WTC11 (cell line): Measurements from ENCODE around the gene KANSL1L.

Experiments
- ATF3 ChIP-seq: sonication (generic); formaldehyde crosslinking; conservative IDR thresholded peaks from 2 replicates; pipeline ENCODE4 v1.8.1; 2022; ENCODE audit warnings: mild to moderate bottlenecking, missing genetic modification reagents
- CREB1 ChIP-seq: sonication (generic); formaldehyde crosslinking; IDR thresholded peaks from 2 replicates; pipeline ENCODE4 v1.8.0; 2023; ENCODE audit warnings: mild to moderate bottlenecking, missing genetic modification reagents
- CTCF ChIP-seq: fragments of 200-600 bp; IDR thresholded peaks from 2 replicates; pipeline ENCODE4 v1.8.0; 2022; ENCODE audit warnings: antibody characterized with exemption
- FOXP4 ChIP-seq: sonication (generic); formaldehyde crosslinking; IDR thresholded peaks from 2 replicates; pipeline ENCODE4 v1.8.0; 2022; ENCODE audit warnings: mild to moderate bottlenecking, missing genetic modification reagents
- IRF2 ChIP-seq: sonication (generic); formaldehyde crosslinking; IDR thresholded peaks from 2 replicates; pipeline ENCODE4 v1.8.0; 2022; ENCODE audit warnings: low read depth, missing genetic modification reagents, borderline replicate concordance
- JUN ChIP-seq: sonication (generic); formaldehyde crosslinking; IDR thresholded peaks from 2 replicates; pipeline ENCODE4 v1.8.0; 2023; ENCODE audit warnings: mild to moderate bottlenecking, missing genetic modification reagents
- NR2C2 ChIP-seq: sonication (generic); formaldehyde crosslinking; IDR thresholded peaks from 2 replicates; pipeline ENCODE4 v1.8.0; 2022; ENCODE audit warnings: mild to moderate bottlenecking, missing genetic modification reagents
- NR3C1 ChIP-seq: sonication (generic); formaldehyde crosslinking; conservative IDR thresholded peaks from 2 replicates; pipeline ENCODE4 v1.8.1; 2023; ENCODE audit warnings: low read depth, mild to moderate bottlenecking, missing genetic modification reagents
- SP1 ChIP-seq: sonication (generic); formaldehyde crosslinking; conservative IDR thresholded peaks from 2 replicates; pipeline ENCODE4 v1.8.1; 2022; ENCODE audit warnings: missing genetic modification reagents
- TCF7 ChIP-seq: sonication (generic); formaldehyde crosslinking; IDR thresholded peaks from 2 replicates; pipeline ENCODE4 v1.8.0; 2022; ENCODE audit warnings: mild to moderate bottlenecking, low read depth, missing genetic modification reagents, moderate library complexity
- TEAD1 ChIP-seq: sonication (generic); formaldehyde crosslinking; IDR thresholded peaks from 2 replicates; pipeline ENCODE4 v1.8.0; 2022; ENCODE audit warnings: mild to moderate bottlenecking, missing genetic modification reagents
- ZNF138 ChIP-seq: sonication (generic); formaldehyde crosslinking; conservative IDR thresholded peaks from 2 replicates; pipeline ENCODE4 v1.8.1; 2022; ENCODE audit warnings: mild to moderate bottlenecking, moderate library complexity, missing genetic modification reagents
- ZNF512 ChIP-seq: sonication (generic); formaldehyde crosslinking; IDR thresholded peaks from 2 replicates; pipeline ENCODE4 v1.8.1; 2022; ENCODE audit warnings: missing genetic modification reagents, borderline replicate concordance
- TF ChIP-seq, protein P1 (sequence below): sonication (generic); formaldehyde crosslinking; conservative IDR thresholded peaks from 2 replicates; pipeline ENCODE4 v1.8.1; 2023; ENCODE audit warnings: mild to moderate bottlenecking, low read depth, missing genetic modification reagents, moderate library complexity

GRCh38 chr2:210195101-210195852 lies 24.1 kb upstream of the KANSL1L start:
- TF ChIP-seq CTCF: peak; percentile 45
- no peak for TF ChIP-seq TEAD1 (CRISPR knock-in tag)
- TF ChIP-seq, protein P1, sequence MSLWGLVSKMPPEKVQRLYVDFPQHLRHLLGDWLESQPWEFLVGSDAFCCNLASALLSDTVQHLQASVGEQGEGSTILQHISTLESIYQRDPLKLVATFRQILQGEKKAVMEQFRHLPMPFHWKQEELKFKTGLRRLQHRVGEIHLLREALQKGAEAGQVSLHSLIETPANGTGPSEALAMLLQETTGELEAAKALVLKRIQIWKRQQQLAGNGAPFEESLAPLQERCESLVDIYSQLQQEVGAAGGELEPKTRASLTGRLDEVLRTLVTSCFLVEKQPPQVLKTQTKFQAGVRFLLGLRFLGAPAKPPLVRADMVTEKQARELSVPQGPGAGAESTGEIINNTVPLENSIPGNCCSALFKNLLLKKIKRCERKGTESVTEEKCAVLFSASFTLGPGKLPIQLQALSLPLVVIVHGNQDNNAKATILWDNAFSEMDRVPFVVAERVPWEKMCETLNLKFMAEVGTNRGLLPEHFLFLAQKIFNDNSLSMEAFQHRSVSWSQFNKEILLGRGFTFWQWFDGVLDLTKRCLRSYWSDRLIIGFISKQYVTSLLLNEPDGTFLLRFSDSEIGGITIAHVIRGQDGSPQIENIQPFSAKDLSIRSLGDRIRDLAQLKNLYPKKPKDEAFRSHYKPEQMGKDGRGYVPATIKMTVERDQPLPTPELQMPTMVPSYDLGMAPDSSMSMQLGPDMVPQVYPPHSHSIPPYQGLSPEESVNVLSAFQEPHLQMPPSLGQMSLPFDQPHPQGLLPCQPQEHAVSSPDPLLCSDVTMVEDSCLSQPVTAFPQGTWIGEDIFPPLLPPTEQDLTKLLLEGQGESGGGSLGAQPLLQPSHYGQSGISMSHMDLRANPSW (CRISPR knock-in tag): no peak
- no peak for TF ChIP-seq JUN (CRISPR knock-in tag)
- no peak for TF ChIP-seq FOXP4 (CRISPR knock-in tag)
- no peak for TF ChIP-seq TCF7
- no peak for TF ChIP-seq ZNF138
- no peak for TF ChIP-seq ATF3 (CRISPR knock-in tag)
- TF ChIP-seq NR3C1 (CRISPR knock-in tag): no peak
- no peak for TF ChIP-seq ZNF512 (CRISPR knock-in tag)
- no peak for TF ChIP-seq SP1 (CRISPR knock-in tag)
- no peak for TF ChIP-seq NR2C2 (CRISPR knock-in tag)
- no peak for TF ChIP-seq IRF2 (CRISPR knock-in tag)
- no peak for TF ChIP-seq CREB1 (CRISPR knock-in tag)
